SH-SY5Y (cell line): ENCODE data around the gene RIOK3.

Experiments
- GATA2 ChIP-seq: IDR thresholded peaks from 2 replicates; pipeline ENCODE4 v1.6.1; 2011; ENCODE audit warnings: mild to moderate bottlenecking, low read depth, low read length
- GATA3 ChIP-seq: IDR thresholded peaks from 2 replicates; pipeline ENCODE4 v1.6.1; 2011; ENCODE audit warnings: low read depth, mild to moderate bottlenecking, low read length, moderate library complexity

- TF ChIP-seq GATA3 = no peak
- no peak for TF ChIP-seq GATA2
These were observed 30.2 kb upstream of the RIOK3 start for GRCh38 chr18:23422751-23423418.
